ENCODE measurements around the gene TCP11L2.

GRCh38 chr12:106364261-106364660 lies 61.7 kb downstream of the TCP11L2 start:
- TF ChIP-seq POLR2A (IDR thresholded peaks at IDR 0.05; ENCODE audit: insufficient read depth in 1 of 2, low read depth in 2 of 2, low read length in 2 of 2), result no peak
- no peak for TF ChIP-seq ZNF549 (CRISPR knock-in tag; IDR thresholded peaks at IDR 0.05)
- TF ChIP-seq KDM1A (CRISPR knock-in tag; IDR thresholded peaks at IDR 0.05), result no peak
- TF ChIP-seq ARID5B (CRISPR knock-in tag; IDR thresholded peaks at IDR 0.05), result no peak
- no peak for TF ChIP-seq ZSCAN5A (CRISPR knock-in tag; IDR thresholded peaks at IDR 0.05; ENCODE audit: borderline replicate concordance)
- no peak for TF ChIP-seq RCOR2 (CRISPR knock-in tag; IDR thresholded peaks at IDR 0.05)
- no peak for TF ChIP-seq NCOR1 (IDR thresholded peaks at IDR 0.05; ENCODE audit: borderline replicate concordance, low read length)
- TF ChIP-seq CTCF (CRISPR knock-in tag; IDR thresholded peaks at IDR 0.05), result no peak
- TF ChIP-seq ATF4 (CRISPR knock-in tag; IDR thresholded peaks at IDR 0.05), result no peak
- no peak for TF ChIP-seq HMGXB4 (CRISPR knock-in tag; IDR thresholded peaks at IDR 0.05; ENCODE audit: borderline replicate concordance in 1 of 2, low read depth in 1 of 2)
- no peak for TF ChIP-seq ATF3 (CRISPR knock-in tag; IDR thresholded peaks at IDR 0.05)
- TF ChIP-seq RXRA (CRISPR knock-in tag; IDR thresholded peaks at IDR 0.05), result no peak
- no peak for TF ChIP-seq POLR2AphosphoS5 (IDR thresholded peaks at IDR 0.05; ENCODE audit: low read depth, low read length)
